GM19397 (cell line): Measurements from ENCODE around the gene TP73.
"Not testable (repeated sequence)": the region's sequence is repeated elsewhere in the genome, so short reads cannot be mapped to it uniquely, and the experiment has no call there.

Experiments used
- ATAC-seq: cut with Tn5 transposase; IDR thresholded peaks from one replicate; pipeline ENCODE4 v1.9.1; 2021; ENCODE audit warnings: mild to moderate bottlenecking, moderate library complexity; ENCODE audit not compliant: unreplicated experiment

Gene TP73

GRCh38 chr1:3740042-3740441 lies 87.7 kb downstream of the TP73 start:
- no peak for ATAC-seq

GRCh38 chr1:3740752-3741151 lies 88.4 kb downstream of the TP73 start:
- ATAC-seq: no peak

GRCh38 chr1:3741566-3742438 lies 89.5 kb downstream of the TP73 start:
- ATAC-seq: no peak

GRCh38 chr1:3742439-3743298 lies 90.4 kb downstream of the TP73 start:
- no peak for ATAC-seq

- ATAC-seq: no peak
Measured at GRCh38 chr1:3743421-3743820, 91.1 kb downstream of the TP73 start.

- no peak for ATAC-seq
Measured at GRCh38 chr1:3743826-3744225, 91.5 kb downstream of the TP73 start.

GRCh38 chr1:3744646-3745045 lies 92.3 kb downstream of the TP73 start:
- ATAC-seq: no peak

- no peak for ATAC-seq
Measured at GRCh38 chr1:3745071-3745470, 92.8 kb downstream of the TP73 start.

GRCh38 chr1:3745590-3746381 lies 93.5 kb downstream of the TP73 start:
- ATAC-seq: no peak

GRCh38 chr1:3746389-3746829 lies 94.1 kb downstream of the TP73 start:
- no peak for ATAC-seq

GRCh38 chr1:3746830-3747521 lies 94.7 kb downstream of the TP73 start:
- peak; percentile 72 for ATAC-seq

- ATAC-seq: no peak
Measured at GRCh38 chr1:3747522-3747848, 95.2 kb downstream of the TP73 start.

GRCh38 chr1:3747903-3748302 lies 95.6 kb downstream of the TP73 start:
- no peak for ATAC-seq

GRCh38 chr1:3748316-3748900 lies 96.1 kb downstream of the TP73 start:
- not testable (repeated sequence) for ATAC-seq

GRCh38 chr1:3749512-3749911 lies 97.2 kb downstream of the TP73 start:
- ATAC-seq: no peak

- ATAC-seq: no peak
Measured at GRCh38 chr1:3750741-3751140, 98.4 kb downstream of the TP73 start.

- ATAC-seq: no peak
Measured at GRCh38 chr1:3752400-3752945, 100.2 kb downstream of the TP73 start, which contains the start of gene CCDC27. Gene CCDC27, plus strand, starts transcription at chr1:3752450. Its CDS starts 32 bp downstream, at chr1:3752482.

GRCh38 chr1:3753656-3754454 lies 101.5 kb downstream of the TP73 start:
- ATAC-seq: no peak

GRCh38 chr1:3756394-3756793 lies 104.1 kb downstream of the TP73 start:
- no peak for ATAC-seq
